ENCODE data around the gene MED22. TPM values are rescaled to one million over a fixed set of nuclear protein-coding genes. Genes with fewer than 3 reads are reported as not detected.
"Not testable (repeated sequence)": the region's sequence is repeated elsewhere in the genome, so short reads cannot be mapped to it uniquely, and the experiment has no call there.

The MED22 gene
- total RNA-seq, 4 donors from 2014 or later = 12.3 to 31.1 (median 26.9) TPM

- intact Hi-C loops (cut with DNase I; ENCODE audit: low total_unique reads) = no loop called here
- no peak for TF ChIP-seq POLR2A (IDR thresholded peaks at IDR 0.05)
- TF ChIP-seq CTCF (IDR thresholded peaks at IDR 0.05) = no peak
These were observed 26.5 kb downstream of the MED22 start for GRCh38 chr9:133321411-133321935.

DNA sequence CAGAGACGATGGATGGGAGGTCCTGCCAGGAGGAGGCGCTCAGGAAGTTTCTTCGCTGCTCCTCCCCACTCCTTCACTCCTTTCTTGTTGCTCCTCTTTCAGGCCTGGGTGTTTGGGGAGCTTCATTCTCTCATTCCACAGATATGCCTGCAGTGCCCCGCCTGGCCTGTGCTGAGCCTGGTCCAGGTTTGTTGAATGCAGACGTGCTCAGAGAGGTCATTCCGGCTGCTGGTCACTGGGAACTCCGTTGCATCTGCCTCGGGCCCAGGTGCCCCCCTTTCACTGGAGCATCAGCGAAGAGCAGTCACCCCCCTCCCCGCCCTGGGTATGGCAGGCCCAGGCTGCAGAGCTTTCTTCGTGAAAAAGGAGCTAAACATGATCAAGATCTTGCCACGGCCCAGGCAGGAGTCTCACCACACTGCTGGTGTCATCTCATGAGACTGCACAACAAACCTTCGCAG lies 27.5 kb downstream of the MED22 start:
- DNase-seq (ENCODE audit: low spot score in 2 of 2) = peak in 1 of 2 donors; percentile 71
- TF ChIP-seq CTCF (IDR thresholded peaks at IDR 0.05) = no peak
- no peak overlapping the region for H3K4me3 ChIP-seq (ENCODE audit: low read depth, poor library complexity, severe bottlenecking)
- intact Hi-C loops (cut with DNase I; ENCODE audit: low total_unique reads) = no loop called here
- WGBS, 2 donors = 78% methylated on average over 13 of the region's 13 CpGs

More at GRCh38 chr9:133321411-133321935, 26.5 kb downstream of the MED22 start:
- DNase-seq (ENCODE audit: low spot score in 2 of 2) = peak in 1 of 2 donors; percentile 39
- WGBS, 2 donors = 80 to 84% methylated on average over 13 of the region's 13 CpGs
- H3K4me3 ChIP-seq (ENCODE audit: low read depth, poor library complexity, severe bottlenecking) = no peak overlapping the region

DNA sequence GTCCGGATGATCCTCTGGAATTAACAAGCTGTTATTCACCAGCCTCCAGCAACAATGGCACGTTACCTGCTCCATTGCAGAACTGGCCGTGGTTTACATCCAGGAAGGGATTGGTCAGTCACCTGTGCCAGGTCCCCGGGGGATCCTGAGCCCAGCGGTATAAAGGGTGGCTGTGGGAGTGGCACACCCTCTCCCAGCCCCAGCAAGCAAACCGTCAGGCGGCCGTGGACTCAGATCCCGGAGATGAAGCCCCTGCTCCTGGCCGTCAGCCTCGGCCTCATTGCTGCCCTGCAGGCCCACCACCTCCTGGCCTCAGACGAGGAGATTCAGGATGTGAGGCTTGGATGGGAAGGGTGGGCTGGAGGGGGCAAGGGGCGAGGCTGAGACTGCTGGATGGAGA lies 30.4 kb downstream of the MED22 start:
- WGBS, 2 donors = 53 to 58% methylated on average over 10 to 12 of the region's 13 CpGs
- intact Hi-C loops (cut with DNase I; ENCODE audit: low total_unique reads); H3K4me3 ChIP-seq (ENCODE audit: low read depth, poor library complexity, severe bottlenecking): not testable (repeated sequence)
- DNase-seq (ENCODE audit: low spot score in 2 of 2) = peak in 1 of 2 donors; percentile 71

DNA sequence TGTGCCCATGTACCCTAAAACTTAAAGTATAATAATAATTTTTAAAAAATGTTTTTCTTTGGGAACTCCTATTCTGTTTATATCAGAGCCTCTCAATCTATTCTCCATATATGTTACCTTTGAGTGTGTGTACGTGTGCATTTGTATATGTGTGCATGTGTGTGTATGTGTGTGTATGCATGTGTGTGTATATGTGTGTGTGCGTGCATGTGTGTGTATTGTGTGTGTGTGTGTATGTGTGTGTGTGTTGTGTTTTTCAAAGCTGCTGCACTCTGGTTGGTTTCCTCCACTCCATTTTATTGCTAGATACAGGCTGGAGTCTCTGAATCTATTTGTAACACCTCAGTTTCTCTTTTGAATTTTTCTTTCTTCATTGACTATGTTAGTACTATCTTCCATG lies 31.9 kb downstream of the MED22 start:
- no peak overlapping the region for H3K4me3 ChIP-seq (ENCODE audit: low read depth, poor library complexity, severe bottlenecking)
- no peak for DNase-seq (ENCODE audit: low spot score in 2 of 2)
- 53 to 74% methylated on average over 2 of the region's 2 CpGs for WGBS, 2 donors
- no peak for TF ChIP-seq POLR2A (IDR thresholded peaks at IDR 0.05)
- intact Hi-C loops (cut with DNase I; ENCODE audit: low total_unique reads) = no loop called here

- 85 to 89% methylated on average over 6 of the region's 6 CpGs for WGBS, 2 donors
- intact Hi-C loops (cut with DNase I; ENCODE audit: low total_unique reads) = no loop called here
- DNase-seq (ENCODE audit: low spot score in 2 of 2) = no peak
- no peak overlapping the region for H3K4me3 ChIP-seq (ENCODE audit: low read depth, poor library complexity, severe bottlenecking)
- TF ChIP-seq POLR2A (IDR thresholded peaks at IDR 0.05) (no peak), CTCF (IDR thresholded peaks at IDR 0.05) (no peak)
These were observed 38.3 kb downstream of the MED22 start for GRCh38 chr9:133309608-133310007.

DNA sequence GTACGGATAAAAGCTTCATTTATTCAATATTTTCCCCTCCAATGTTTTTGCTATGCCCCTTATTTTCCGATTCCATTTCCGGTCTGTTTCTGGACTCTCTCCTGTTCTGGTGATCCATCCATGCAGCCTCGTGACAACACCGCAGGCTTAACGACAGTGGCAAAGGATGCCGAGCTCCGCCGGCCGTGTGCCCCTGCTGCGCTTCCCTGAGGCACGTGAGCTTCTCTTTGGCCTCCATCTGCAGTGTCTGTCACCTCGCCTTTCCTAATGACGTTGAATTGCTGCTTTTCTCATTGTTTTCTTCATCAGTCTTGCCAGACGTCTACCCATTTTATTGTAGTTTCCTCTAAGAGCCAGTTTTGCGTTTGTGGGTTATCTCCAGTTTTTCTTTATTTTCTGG lies 40.6 kb downstream of the MED22 start:
- peak in 1 of 2 donors; percentile 13 for DNase-seq (ENCODE audit: low spot score in 2 of 2)
- 67 to 71% methylated on average over 16 of the region's 16 CpGs for WGBS, 2 donors
- intact Hi-C loops (cut with DNase I; ENCODE audit: low total_unique reads) = no loop called here
- no peak for TF ChIP-seq CTCF (IDR thresholded peaks at IDR 0.05)
- TF ChIP-seq POLR2A (IDR thresholded peaks at IDR 0.05) = no peak
- no peak overlapping the region for H3K4me3 ChIP-seq (ENCODE audit: low read depth, poor library complexity, severe bottlenecking)

All from lower leg skin (tissue), 4 donors.